Measurements from ENCODE around the gene LPO.

The LPO gene

DNA sequence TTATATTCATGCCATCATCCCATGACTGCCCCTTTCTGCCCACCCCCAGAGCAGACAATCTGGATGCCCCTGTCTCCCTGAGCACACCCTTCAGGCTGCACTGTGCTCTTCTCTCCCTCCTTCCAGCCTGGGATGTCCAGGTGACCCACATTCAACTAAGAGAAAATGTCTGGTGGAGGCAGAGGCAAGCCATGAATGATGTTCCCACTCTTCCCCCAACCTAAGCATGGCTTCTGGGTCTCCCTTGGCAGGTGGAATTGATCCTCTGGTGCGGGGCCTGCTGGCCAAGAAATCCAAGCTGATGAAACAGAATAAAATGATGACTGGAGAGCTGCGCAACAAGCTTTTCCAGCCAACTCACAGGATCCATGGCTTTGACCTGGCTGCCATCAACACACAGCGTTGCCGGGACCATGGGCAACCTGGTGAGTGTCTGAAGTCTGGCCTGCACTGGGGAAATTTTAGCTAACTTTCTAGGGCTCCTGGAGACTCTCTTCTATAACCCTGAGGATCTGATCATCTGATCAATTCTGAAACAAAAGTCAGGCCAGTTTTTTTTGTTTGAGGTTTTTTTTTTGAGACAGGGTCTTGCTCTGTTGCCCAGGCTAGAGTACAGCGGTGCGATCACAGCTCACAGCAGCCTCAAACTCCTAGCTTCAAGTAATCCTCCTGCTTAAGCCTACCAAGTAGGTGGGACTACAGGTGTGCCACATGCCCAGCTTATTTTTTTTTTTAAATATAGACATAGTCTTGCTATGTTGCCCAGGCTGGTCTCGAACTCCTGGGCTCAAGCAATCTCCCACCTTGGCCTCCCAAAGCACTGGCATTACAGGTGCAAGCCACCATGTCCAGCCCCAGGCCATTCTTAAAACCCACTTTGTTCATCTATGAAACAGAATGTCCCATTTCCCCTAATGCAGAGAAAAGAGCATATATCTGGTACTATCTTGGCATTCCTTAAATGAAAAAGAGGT, 27.8 kb downstream of the LPO start:
- TF ChIP-seq, protein P1, sequence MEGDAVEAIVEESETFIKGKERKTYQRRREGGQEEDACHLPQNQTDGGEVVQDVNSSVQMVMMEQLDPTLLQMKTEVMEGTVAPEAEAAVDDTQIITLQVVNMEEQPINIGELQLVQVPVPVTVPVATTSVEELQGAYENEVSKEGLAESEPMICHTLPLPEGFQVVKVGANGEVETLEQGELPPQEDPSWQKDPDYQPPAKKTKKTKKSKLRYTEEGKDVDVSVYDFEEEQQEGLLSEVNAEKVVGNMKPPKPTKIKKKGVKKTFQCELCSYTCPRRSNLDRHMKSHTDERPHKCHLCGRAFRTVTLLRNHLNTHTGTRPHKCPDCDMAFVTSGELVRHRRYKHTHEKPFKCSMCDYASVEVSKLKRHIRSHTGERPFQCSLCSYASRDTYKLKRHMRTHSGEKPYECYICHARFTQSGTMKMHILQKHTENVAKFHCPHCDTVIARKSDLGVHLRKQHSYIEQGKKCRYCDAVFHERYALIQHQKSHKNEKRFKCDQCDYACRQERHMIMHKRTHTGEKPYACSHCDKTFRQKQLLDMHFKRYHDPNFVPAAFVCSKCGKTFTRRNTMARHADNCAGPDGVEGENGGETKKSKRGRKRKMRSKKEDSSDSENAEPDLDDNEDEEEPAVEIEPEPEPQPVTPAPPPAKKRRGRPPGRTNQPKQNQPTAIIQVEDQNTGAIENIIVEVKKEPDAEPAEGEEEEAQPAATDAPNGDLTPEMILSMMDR (IDR thresholded peaks at IDR 0.05; ENCODE audit: insufficient read depth, low read length, missing control alignments), result no peak
- ChIA-PET POLR2A (no interaction called here), CTCF (no interaction called here)
- no peak overlapping the region for H3K4me3 ChIP-seq (ENCODE audit: low read depth, low read length)
- DNase-seq (ENCODE audit: low read depth, low spot score), result no peak

DNA sequence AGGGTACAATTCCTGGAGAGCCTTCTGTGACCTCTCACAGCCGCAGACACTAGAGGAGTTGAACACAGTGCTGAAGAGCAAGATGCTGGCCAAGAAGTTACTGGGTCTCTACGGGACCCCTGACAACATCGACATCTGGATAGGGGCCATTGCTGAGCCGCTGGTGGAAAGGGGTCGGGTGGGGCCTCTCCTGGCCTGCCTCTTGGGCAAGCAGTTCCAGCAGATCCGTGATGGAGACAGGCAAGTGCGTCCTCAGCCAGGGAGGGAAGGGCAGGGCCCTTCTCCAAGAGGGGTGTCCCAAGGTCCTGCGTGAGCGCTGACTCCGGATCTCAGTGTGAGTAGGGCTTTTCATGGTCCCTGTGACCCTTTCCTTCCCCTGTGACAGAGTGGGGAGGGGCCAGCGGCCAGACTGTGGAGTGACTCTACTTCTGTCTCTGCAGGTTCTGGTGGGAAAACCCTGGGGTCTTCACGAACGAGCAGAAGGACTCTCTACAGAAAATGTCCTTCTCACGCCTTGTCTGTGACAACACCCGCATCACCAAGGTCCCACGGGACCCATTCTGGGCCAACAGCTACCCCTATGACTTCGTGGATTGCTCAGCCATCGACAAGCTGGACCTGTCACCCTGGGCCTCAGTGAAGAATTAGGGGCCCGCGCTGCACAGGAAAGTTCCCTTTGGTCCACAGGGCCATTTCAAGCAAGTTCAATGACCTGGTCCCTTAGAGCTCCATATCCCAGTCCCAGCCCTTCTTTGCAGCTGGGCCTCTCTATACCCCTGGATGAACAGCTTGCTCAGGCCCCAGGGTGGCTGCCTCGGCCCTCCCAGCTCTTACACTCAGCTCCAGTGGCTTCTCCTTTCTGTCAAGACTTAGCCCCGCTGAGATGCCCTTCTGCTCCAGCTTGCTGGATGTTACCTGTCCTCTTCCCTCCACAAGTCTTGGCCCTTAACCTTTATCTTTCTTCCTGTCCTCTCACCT, 29.3 kb downstream of the LPO start:
- DNase-seq (ENCODE audit: low read depth, low spot score), result no peak
- CTCF ChIA-PET, result interaction anchor here (0.5 to 1.4 kb wide), 2 partner anchors 9 to 252 kb away, joined by 3 to 5 read pairs; no protein-coding TSS in a partner anchor
- no peak overlapping the region for H3K4me3 ChIP-seq (ENCODE audit: low read depth, low read length)
- POLR2A ChIA-PET, result no interaction called here
- TF ChIP-seq, protein P1 (IDR thresholded peaks at IDR 0.05; ENCODE audit: insufficient read depth, low read length, missing control alignments), result no peak

DNA sequence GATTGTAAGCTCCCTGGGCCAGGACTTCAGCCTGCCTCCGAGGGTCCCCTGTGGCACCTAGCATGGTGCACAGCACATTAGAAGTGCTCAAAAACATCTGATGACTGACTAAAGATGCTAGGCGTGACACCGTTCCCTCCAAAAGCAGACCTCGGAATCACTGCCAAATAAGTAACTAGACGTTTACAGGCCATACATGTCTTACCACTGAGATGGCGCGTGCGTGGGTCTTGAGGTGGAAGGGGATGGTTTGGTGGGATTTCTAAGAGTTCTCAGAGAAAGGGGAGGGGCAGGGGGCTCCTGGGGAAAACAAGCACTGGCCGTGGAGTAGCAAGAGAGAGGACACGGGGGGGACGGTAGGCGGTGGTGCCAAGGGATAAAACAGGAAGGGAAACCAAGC, 29.9 kb downstream of the LPO start:
- ChIA-PET POLR2A (no interaction called here), CTCF (interaction anchor here (0.5 to 1.4 kb wide), 2 partner anchors 8 to 251 kb away, joined by 3 to 5 read pairs; no protein-coding TSS in a partner anchor)
- no peak overlapping the region for H3K4me3 ChIP-seq (ENCODE audit: low read depth, low read length)
- DNase-seq (ENCODE audit: low read depth, low spot score), result no peak
- TF ChIP-seq, protein P1 (IDR thresholded peaks at IDR 0.05; ENCODE audit: insufficient read depth, low read length, missing control alignments), result no peak

DNA sequence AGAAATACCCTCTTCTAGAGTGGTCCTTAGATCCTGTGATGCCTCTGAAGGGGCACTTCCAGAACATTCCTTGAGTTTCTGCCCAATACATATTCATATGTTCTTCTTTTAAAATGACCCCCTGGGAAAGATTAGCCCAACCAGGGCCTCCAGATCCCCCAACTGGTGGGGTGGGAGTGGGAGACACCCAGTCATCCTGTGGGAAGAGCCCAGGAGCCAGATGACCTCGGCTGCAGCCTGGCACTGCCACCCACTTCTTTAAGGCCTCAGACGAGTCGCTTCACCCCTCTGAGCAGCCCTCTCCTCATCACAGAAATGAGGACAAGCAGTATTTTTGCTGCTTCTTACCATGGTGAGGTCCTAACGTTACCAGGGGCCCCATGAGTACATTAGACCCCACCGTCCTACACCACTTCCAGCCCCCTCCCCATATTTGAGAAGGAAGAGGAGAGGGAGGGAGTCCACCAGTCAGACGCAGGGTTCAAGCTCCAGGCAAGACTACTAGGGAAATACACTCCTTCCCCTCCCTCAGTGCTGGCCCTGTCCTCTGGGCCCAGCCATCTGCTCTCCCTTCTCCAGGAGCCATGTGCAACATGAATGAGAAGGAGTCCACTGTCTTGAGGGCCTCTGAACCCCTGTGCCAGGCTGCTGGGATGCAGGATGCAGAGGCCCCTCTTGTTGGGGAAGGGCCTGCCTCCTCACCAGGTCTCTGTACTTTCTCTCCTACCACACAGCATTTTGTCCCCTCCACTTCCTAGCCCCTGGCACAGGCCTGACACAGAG, 30.6 kb downstream of the LPO start:
- POLR2A ChIA-PET, result no interaction called here

DNA sequence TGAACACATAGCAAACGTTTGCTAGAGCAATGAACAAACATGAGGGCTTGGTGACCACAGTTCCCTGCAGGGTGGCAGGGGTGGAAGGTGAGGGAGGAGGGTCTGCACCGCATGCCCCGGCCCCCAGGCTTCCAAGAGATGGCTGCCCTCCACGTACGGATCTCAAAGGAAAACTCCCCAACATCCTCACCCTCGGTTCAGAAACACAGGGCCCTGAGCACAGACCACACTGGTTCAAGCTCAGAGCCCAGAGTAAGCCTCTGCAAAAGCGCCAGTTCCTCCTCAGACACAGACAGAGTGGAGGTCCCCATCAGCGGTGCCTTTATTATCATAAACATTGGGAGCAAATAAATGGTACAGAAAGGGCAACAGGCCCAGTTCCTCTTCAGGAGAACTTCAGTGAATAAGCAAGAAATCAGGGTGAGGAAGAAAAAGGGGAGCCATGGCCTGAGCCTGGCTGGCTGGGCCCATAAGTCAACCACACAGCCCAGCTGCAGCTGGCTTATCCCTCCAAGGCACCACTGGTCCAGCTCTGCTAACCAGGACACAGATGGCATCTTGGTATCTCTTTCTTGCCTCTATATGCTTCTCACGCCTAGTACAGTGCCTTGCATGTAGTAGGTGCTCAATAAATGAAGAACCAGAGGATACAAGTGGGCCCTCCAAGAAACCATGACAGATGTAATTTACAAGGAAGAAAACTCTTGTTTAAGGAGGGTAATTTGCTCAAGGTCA, 31.3 kb downstream of the LPO start:
- CTCF ChIA-PET, result no interaction called here
- POLR2A ChIA-PET, result no interaction called here
- TF ChIP-seq, protein P1 (IDR thresholded peaks at IDR 0.05; ENCODE audit: insufficient read depth, low read length, missing control alignments), result no peak

More for the DNA sequence above, 30.6 kb downstream of the LPO start:
- TF ChIP-seq, protein P1 (IDR thresholded peaks at IDR 0.05; ENCODE audit: insufficient read depth, low read length, missing control alignments), result no peak
- H3K4me3 ChIP-seq (ENCODE audit: low read depth, low read length), result no peak overlapping the region
- CTCF ChIA-PET, result interaction anchor here (1.4 kb wide), 1 partner anchor 7 kb away, joined by 5 read pairs; no protein-coding TSS in a partner anchor
- no peak for DNase-seq (ENCODE audit: low read depth, low spot score)

More for the DNA sequence above, 31.3 kb downstream of the LPO start:
- no peak overlapping the region for H3K4me3 ChIP-seq (ENCODE audit: low read depth, low read length)
- no peak for DNase-seq (ENCODE audit: low read depth, low spot score)

Data from AG04449 (cell line).